Breast epithelium (tissue), 4 donors: ENCODE results near the gene ADAMTSL3. TPM values are rescaled to one million over a fixed set of nuclear protein-coding genes. Genes with fewer than 3 reads are reported as not detected.
A peak's percentile ranks its signal among the peaks of the same experiment; 100 is the strongest.
"Not testable (repeated sequence)": the region's sequence is repeated elsewhere in the genome, so short reads cannot be mapped to it uniquely, and the experiment has no call there.

Source experiments
- DNase-seq, 2 donors: peaks; one replicate each; pipeline ENCODE4 v3.0.0-alpha.2; 2019; ENCODE audit warnings: low spot score in 2 of 2
- H3K27ac ChIP-seq, 2 donors: fragments of 200-600 bp; sonication (generic) in 1 of 2; one replicate each; pipeline ENCODE4 v1.5.1; 2016 to 2019; ENCODE audit warnings: mild to moderate bottlenecking in 1 of 2
- H3K27me3 ChIP-seq, 2 donors: fragments of 200-600 bp; sonication (generic) in 1 of 2; one replicate each; pipeline versions ENCODE4 v1.5.1 to v1.6.0; 2017 to 2019; ENCODE audit warnings: control low read depth in 1 of 2, mild to moderate bottlenecking in 1 of 2
- H3K36me3 ChIP-seq: fragments of 200-600 bp; one replicate; pipeline ENCODE4 v1.5.1; 2019
- H3K4me1 ChIP-seq, 2 donors: fragments of 200-600 bp; sonication (generic); one replicate each; pipeline ENCODE4 v1.5.1; 2016 to 2019; ENCODE audit warnings: control low read depth in 1 of 2
- H3K4me3 ChIP-seq, 3 donors: fragments of 200-600 bp; sonication (generic); 1 replicate in 2 of 3; 2 replicates in 1 of 3; pipeline ENCODE4 v1.5.1; 2016 to 2019; ENCODE audit warnings: mild to moderate bottlenecking in 3 of 3, moderate library complexity in 2 of 3
- H3K9me3 ChIP-seq, 2 donors: fragments of 200-600 bp; sonication (generic) in 1 of 2; one replicate each; pipeline ENCODE4 v1.5.1; 2016 to 2019; ENCODE audit warnings: control low read depth in 1 of 2
- POLR2A ChIP-seq: fragments of 450-650 bp; IDR thresholded peaks from one replicate; pipeline ENCODE4 v1.6.1; 2016; ENCODE audit warnings: antibody characterized with exemption, mild to moderate bottlenecking, moderate library complexity
- POLR2AphosphoS5 ChIP-seq, 3 donors: sonication (generic); formaldehyde crosslinking; IDR thresholded peaks; one replicate each; pipeline ENCODE4 v1.6.1; 2017; ENCODE audit warnings: antibody characterized with exemption in 3 of 3
- intact Hi-C: fragments of 100-400 bp; cut with DNase I; formaldehyde crosslinking; loops from one replicate; pipeline ENCODE4 v1.15.1; 2023; ENCODE audit warnings: low total_unique reads
- total RNA-seq, 3 donors: library from RNA; depleted of rRNA; stranded (reverse); fragments of >200 nt; gene quantifications; one replicate each; pipeline ENCODE4 v1.1.0, GENCODE V29; 2016
- TF ChIP-seq, protein P1 (sequence below), 3 donors: fragments of 450-650 bp; IDR thresholded peaks; one replicate each; pipeline ENCODE4 v1.5.1; 2016 to 2017; ENCODE audit warnings: antibody characterized with exemption in 3 of 3, mild to moderate bottlenecking in 3 of 3, moderate library complexity in 3 of 3

The ADAMTSL3 gene
- total RNA-seq, 3 donors from 2014 or later: 1.8 to 3.9 (median 2.7) TPM

DNA sequence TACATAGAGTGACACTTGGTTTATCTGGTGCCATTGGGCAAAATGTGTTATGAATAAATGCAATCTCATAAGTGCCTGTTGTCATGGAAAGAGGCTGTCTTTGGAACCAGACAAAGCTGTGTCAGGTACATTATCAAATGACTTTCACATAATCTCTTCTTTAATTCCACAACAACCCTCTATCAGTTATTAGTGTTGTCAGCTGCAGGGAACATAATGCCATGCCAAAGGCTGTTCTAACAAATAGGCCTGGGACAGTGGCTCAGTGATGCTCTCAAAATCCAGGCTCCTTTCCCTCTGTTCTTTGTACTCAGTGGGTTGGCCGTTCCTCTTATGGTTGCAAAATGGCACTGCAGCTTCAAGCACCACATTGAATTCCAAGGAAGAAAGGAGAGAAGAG, 91.8 kb downstream of the ADAMTSL3 start:
- H3K4me3 ChIP-seq: no peak overlapping the region
- TF ChIP-seq POLR2A: no peak
- TF ChIP-seq, protein P1, sequence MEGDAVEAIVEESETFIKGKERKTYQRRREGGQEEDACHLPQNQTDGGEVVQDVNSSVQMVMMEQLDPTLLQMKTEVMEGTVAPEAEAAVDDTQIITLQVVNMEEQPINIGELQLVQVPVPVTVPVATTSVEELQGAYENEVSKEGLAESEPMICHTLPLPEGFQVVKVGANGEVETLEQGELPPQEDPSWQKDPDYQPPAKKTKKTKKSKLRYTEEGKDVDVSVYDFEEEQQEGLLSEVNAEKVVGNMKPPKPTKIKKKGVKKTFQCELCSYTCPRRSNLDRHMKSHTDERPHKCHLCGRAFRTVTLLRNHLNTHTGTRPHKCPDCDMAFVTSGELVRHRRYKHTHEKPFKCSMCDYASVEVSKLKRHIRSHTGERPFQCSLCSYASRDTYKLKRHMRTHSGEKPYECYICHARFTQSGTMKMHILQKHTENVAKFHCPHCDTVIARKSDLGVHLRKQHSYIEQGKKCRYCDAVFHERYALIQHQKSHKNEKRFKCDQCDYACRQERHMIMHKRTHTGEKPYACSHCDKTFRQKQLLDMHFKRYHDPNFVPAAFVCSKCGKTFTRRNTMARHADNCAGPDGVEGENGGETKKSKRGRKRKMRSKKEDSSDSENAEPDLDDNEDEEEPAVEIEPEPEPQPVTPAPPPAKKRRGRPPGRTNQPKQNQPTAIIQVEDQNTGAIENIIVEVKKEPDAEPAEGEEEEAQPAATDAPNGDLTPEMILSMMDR (IDR thresholded peaks at IDR 0.05): no peak
- TF ChIP-seq POLR2AphosphoS5 (IDR thresholded peaks at IDR 0.05): no peak
- H3K36me3 ChIP-seq: no peaks in the 10 kb centered on the region
- intact Hi-C loops: no loop called here
- H3K9me3 ChIP-seq: no peaks in the 10 kb centered on the region
- no peaks in the 10 kb centered on the region for H3K4me1 ChIP-seq
- H3K27ac ChIP-seq: no peak overlapping the region
- H3K27me3 ChIP-seq: no peaks in the 10 kb centered on the region
- DNase-seq: no peak

GRCh38 chr15:83746231-83746630, 92.3 kb downstream of the ADAMTSL3 start:
- no peak for TF ChIP-seq POLR2A
- no peak for TF ChIP-seq POLR2AphosphoS5 (IDR thresholded peaks at IDR 0.05)
- TF ChIP-seq, protein P1 (IDR thresholded peaks at IDR 0.05): no peak
- Histone ChIP-seq H3K9me3 (no peaks in the 10 kb centered on the region), H3K27me3 (no peaks in the 10 kb centered on the region), H3K4me1 (no peaks in the 10 kb centered on the region), H3K36me3 (no peaks in the 10 kb centered on the region), H3K27ac (no peak overlapping the region), H3K4me3 (no peak overlapping the region)
- DNase-seq: no peak
- intact Hi-C loops: no loop called here

DNA sequence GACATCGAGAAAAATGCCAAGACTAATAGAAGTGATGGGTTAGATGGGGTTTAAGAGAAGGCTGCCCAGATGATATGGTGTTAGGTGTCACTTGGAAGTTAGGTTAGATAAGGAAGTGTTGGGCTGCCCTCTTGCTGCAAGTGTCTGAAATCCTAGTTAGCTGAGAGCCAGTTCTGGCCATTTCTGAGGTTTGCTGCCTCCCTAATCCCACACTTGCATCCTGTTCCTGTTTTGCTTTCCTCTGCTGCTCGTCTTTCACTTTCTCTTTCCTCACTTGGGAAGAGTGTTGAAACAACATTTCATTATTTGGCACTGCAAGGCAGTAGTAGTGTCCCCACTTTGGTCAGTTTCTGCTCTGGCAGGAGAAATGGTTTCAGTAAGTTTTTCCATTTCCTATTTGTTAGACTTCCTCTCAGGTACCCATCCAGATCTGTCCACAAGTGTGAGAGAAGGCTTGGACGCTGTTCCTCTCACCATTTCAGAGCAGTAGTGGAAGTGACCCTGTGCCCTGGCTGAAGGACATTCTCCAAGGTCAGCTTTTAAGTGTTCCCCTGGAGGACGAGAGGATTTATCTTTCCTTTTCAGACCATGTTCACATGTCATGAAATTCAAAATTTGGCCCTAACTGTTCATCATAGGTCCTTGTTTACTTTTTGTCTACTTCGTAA, 93.3 kb downstream of the ADAMTSL3 start:
- Histone ChIP-seq H3K27ac (peak overlapping the region; percentile 0 to 59), H3K36me3 (no peaks in the 10 kb centered on the region), H3K4me1 (no peaks in the 10 kb centered on the region), H3K9me3 (no peaks in the 10 kb centered on the region), H3K4me3 (peak overlapping the region in 1 of 3 donors; percentile 38), H3K27me3 (no peaks in the 10 kb centered on the region)
- peak in 1 of 3 donors; percentile 28 for TF ChIP-seq POLR2AphosphoS5 (IDR thresholded peaks at IDR 0.05)
- TF ChIP-seq, protein P1 (IDR thresholded peaks at IDR 0.05): peak in 1 of 3 donors; percentile 16
- TF ChIP-seq POLR2A: no peak
- no peak for DNase-seq
- intact Hi-C loops: no loop called here

DNA sequence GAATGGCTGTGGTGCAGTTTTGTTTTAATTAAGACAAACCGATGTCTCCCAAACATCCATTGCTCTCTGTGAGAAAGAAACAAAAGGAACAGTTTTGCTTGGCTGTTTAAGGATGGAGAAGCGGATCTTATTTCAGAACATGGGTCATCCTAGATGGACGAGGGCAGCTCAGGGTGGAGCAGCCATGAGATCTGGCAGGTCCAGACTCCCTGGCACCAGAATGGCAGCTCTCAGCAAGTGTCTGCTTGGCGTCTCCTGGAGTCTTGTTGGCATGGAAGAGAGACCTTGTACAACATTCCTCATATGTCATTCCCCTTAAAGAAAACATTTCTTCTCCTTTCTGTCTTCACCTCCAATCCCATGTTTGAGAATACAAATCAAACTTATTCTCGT, 93.8 kb downstream of the ADAMTSL3 start:
- TF ChIP-seq POLR2AphosphoS5 (IDR thresholded peaks at IDR 0.05): no peak
- TF ChIP-seq, protein P1 (IDR thresholded peaks at IDR 0.05): no peak
- no peak for TF ChIP-seq POLR2A
- intact Hi-C loops: no loop called here
- Histone ChIP-seq H3K27me3 (no peaks in the 10 kb centered on the region), H3K4me1 (no peaks in the 10 kb centered on the region), H3K9me3 (no peaks in the 10 kb centered on the region), H3K36me3 (no peaks in the 10 kb centered on the region), H3K4me3 (no peak overlapping the region), H3K27ac (peak overlapping the region in 1 of 2 donors; percentile 59)
- DNase-seq: no peak

DNA sequence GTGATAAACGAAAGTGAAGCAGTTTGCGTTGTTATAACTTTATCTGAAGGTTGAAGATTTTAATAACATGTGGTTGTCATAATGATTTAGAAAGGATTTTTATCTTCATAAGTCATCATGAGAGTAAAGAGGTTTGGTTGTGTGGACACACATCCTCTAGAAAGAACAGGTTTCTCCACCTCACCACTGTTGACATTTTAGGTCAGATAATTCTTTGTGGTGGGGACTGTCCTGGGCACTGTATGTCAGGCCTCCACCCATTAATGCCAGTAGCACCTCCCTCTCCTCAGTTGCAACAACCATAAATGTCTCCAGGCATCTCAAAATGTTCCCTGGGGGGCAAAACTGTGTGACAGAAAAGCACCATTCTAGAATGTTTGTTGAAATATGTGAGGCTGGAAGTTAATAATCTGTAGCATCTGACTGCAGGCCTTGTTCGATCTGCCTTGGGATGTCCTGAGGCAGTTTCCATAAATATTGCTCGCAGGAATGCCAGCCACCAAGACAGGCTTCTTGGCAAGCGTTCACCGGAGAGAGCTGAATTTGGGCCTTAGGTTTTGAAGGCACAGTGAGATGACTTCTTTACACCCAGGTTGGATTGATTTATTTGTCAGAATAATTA, 100.1 kb downstream of the ADAMTSL3 start:
- Histone ChIP-seq H3K27ac (no peak overlapping the region), H3K4me3 (no peak overlapping the region), H3K27me3 (no peaks in the 10 kb centered on the region), H3K36me3 (no peaks in the 10 kb centered on the region), H3K4me1 (no peaks in the 10 kb centered on the region), H3K9me3 (peaks cover 9 to 14% of the 10 kb centered on the region in 2 donors)
- intact Hi-C loops: no loop called here
- TF ChIP-seq POLR2A: no peak
- TF ChIP-seq, protein P1 (IDR thresholded peaks at IDR 0.05): no peak
- no peak for TF ChIP-seq POLR2AphosphoS5 (IDR thresholded peaks at IDR 0.05)
- DNase-seq: no peak

DNA sequence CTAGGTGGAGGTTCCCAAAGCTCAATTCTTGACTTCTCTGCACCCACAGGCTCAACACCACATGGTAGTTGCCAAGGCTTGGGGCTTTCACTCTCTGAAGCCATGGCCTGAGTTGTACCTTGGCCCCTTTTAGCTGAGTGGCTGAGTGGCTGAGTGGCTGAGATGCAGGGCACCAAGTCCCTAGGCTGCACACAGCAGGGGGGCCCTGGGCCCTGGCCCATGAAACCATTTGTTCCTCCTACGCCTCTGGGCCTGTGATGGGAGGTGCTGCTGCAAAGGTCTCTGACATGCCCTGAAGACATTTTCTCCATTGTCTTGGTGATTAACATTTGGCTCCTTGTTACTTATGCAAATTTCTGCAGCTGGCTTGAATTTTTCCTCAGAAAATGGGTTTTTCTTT, 103.4 kb downstream of the ADAMTSL3 start:
- H3K36me3 ChIP-seq, H3K4me3 ChIP-seq, H3K27me3 ChIP-seq, DNase-seq, H3K27ac ChIP-seq, intact Hi-C loops, H3K4me1 ChIP-seq: not testable (repeated sequence)
- H3K9me3 ChIP-seq: peaks cover 9 to 14% of the 10 kb centered on the region in 2 donors
